Common myeloid progenitor, CD34-positive (primary cell): ENCODE results near the gene EIF2B2.
A peak's percentile ranks its signal among the peaks of the same experiment; 100 is the strongest.

Experiments
- CTCF ChIA-PET: fragments of 350-600 bp; sonication (Branson Sonifier 250); formaldehyde crosslinking; loops from one replicate; lab custom pipeline; 2021; ENCODE audit warnings: antibody characterized with exemption; lab: Charles Lee
- POLR2A ChIA-PET: fragments of 350-600 bp; sonication (Branson Sonifier 250); formaldehyde crosslinking; loops from one replicate; lab custom pipeline; 2021; ENCODE audit warnings: antibody characterized with exemption; lab: Charles Lee
- DNase-seq, 3 donors: peaks; one replicate each; pipeline versions ENCODE4 v3.0.0 to v3.0.0-alpha.2; 2013
- H3K27ac ChIP-seq, 2 experiments: 1 replicate in 1 of 2; 2 replicates in 1 of 2; pipeline ENCODE4 v1.7.0; 2013; ENCODE audit warnings: inconsistent platforms in 2 of 2, low read length in 2 of 2, mild to moderate bottlenecking in 2 of 2, low read depth in 1 of 2, moderate library complexity in 1 of 2; ENCODE audit not compliant: severe bottlenecking in 2 of 2, insufficient read depth in 1 of 2, poor library complexity in 1 of 2
- H3K27me3 ChIP-seq, 5 experiments: replicated peaks in 2 of 5; 1 replicate in 3 of 5; 2 replicates in 2 of 5; pipeline versions ENCODE4 v1.6.1 to v1.7.0; 2013; ENCODE audit warnings: low read length in 4 of 5, mild to moderate bottlenecking in 2 of 5, moderate library complexity in 2 of 5, inconsistent platforms in 1 of 5; ENCODE audit not compliant: insufficient read depth in 5 of 5, control insufficient read depth in 4 of 5
- H3K36me3 ChIP-seq, 4 experiments: 1 replicate in 2 of 4; 2 replicates in 2 of 4; pipeline versions ENCODE4 v1.6.1 to v1.7.0; 2013; ENCODE audit warnings: low read length in 3 of 4, control low read depth in 1 of 4, mild to moderate bottlenecking in 1 of 4; ENCODE audit not compliant: control insufficient read depth in 4 of 4, insufficient read depth in 4 of 4
- H3K4me1 ChIP-seq, 4 experiments: 1 replicate in 3 of 4; 2 replicates in 1 of 4; pipeline versions ENCODE4 v1.6.1 to v1.7.1; 2013; ENCODE audit warnings: low read length in 3 of 4, mild to moderate bottlenecking in 3 of 4, control low read depth in 1 of 4, inconsistent platforms in 1 of 4, moderate library complexity in 1 of 4; ENCODE audit not compliant: control insufficient read depth in 4 of 4, insufficient read depth in 4 of 4; ENCODE audit errors: control extremely low read depth in 1 of 4
- H3K4me3 ChIP-seq, 7 experiments: 1 replicate in 4 of 7; 2 replicates in 3 of 7; pipeline versions ENCODE4 v1.5.1 to v1.7.0; 2013; ENCODE audit warnings: mild to moderate bottlenecking in 7 of 7, low read length in 6 of 7, moderate library complexity in 6 of 7, inconsistent platforms in 2 of 7, low read depth in 2 of 7, control low read depth in 1 of 7; ENCODE audit not compliant: insufficient read depth in 4 of 7, control insufficient read depth in 1 of 7; ENCODE audit errors: extremely low read depth in 1 of 7
- H3K9me3 ChIP-seq, 5 experiments: 1 replicate in 4 of 5; 2 replicates in 1 of 5; pipeline versions ENCODE4 v1.6.1 to v1.7.1; 2013; ENCODE audit warnings: low read length in 4 of 5, mild to moderate bottlenecking in 2 of 5, inconsistent platforms in 1 of 5, low read depth in 1 of 5, moderate library complexity in 1 of 5; ENCODE audit not compliant: control insufficient read depth in 4 of 5, insufficient read depth in 2 of 5; ENCODE audit errors: control extremely low read depth in 1 of 5
- WGBS: methylation state at CpG from one replicate; pipeline ENCODE4 v1.1.5; 2013; ENCODE audit not compliant: insufficient coverage; 5-methylcytosine and 5-hydroxymethylcytosine counted together

EIF2B2 gene

DNA sequence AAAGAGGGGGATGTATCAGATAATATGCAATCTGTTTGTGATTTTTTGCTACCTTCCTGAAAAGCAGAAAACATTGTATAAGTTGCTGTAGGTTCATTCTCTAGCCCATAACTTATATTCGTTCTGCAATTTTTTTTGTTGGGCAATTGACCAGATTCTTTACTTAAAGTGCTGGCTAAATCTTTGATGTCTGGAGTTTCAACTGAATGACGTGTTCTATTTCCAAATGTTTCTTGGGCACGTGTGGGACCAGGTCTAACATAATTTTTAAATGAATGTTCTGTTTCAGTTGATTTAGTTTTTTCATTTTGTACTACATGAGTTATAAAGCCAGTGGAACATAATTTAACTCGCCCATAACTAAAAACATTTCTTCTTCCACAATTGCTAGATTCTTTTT is 44.8 kb downstream of the EIF2B2 start:
- no peak for DNase-seq
- no peaks in the 10 kb centered on the region for H3K27me3 ChIP-seq
- WGBS, result 75% methylated on average over 1 of the region's 4 CpGs
- H3K4me1 ChIP-seq, result peaks cover 6 to 39% (median 17%) of the 10 kb centered on the region in 4 experiments
- CTCF ChIA-PET, result no interaction called here
- H3K4me3 ChIP-seq, result no peak overlapping the region
- H3K27ac ChIP-seq, result no peak overlapping the region
- POLR2A ChIA-PET, result no interaction called here
- peaks cover 0 to 10% (median 2%) of the 10 kb centered on the region in 4 experiments for H3K36me3 ChIP-seq
- no peaks in the 10 kb centered on the region for H3K9me3 ChIP-seq

- Histone ChIP-seq H3K4me3 (no peak overlapping the region), H3K27ac (no peak overlapping the region), H3K36me3 (peaks cover 0 to 10% (median 2%) of the 10 kb centered on the region in 4 experiments), H3K9me3 (no peaks in the 10 kb centered on the region), H3K4me1 (peaks cover 6 to 40% (median 17%) of the 10 kb centered on the region in 4 experiments), H3K27me3 (no peaks in the 10 kb centered on the region)
- ChIA-PET CTCF (interaction anchor here (1.5 to 2.3 kb wide), 5 partner anchors 15 to 187 kb away, joined by 4 to 7 read pairs (median 6); partner anchors contain the start of gene ACYP1), POLR2A (no interaction called here)
- no peak for DNase-seq
- WGBS, result 100% methylated on average over 2 of the region's 2 CpGs
Observed at GRCh38 chr14:75048101-75048500, 45.4 kb downstream of the EIF2B2 start.

GRCh38 chr14:75049136-75049535 is 46.4 kb downstream of the EIF2B2 start:
- POLR2A ChIA-PET, result no interaction called here

DNA sequence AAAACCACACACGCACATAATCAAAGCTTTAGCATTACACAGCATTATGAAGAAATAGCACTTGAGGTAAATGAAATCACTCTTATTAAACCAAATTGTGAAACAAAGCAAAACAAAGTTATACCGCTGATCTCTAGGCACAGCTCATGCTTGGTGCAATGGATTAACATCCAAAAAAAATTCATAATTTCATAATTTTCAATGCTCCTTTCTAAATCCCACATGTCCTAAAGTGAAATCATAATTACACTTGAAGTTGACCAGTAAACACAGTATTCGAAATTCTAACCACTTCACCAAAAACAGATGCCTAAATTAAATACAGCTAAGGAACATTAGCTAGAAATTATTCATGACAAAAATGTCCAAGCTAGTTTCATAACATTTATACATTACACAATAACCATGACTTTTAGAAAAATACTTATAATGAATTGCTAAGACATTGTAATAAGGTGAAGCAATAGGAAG is 47.0 kb downstream of the EIF2B2 start:
- Histone ChIP-seq H3K27me3 (no peaks in the 10 kb centered on the region), H3K9me3 (no peaks in the 10 kb centered on the region), H3K36me3 (peaks cover 0 to 8% (median 2%) of the 10 kb centered on the region in 4 experiments), H3K4me1 (peaks cover 4 to 26% (median 18%) of the 10 kb centered on the region in 4 experiments), H3K4me3 (no peak overlapping the region), H3K27ac (no peak overlapping the region)
- 100% methylated on average over 1 of the region's 3 CpGs for WGBS
- ChIA-PET POLR2A (no interaction called here), CTCF (interaction anchor here (1.4 to 2.3 kb wide), 4 partner anchors 22 to 188 kb away, joined by 4 to 7 read pairs (median 6); no protein-coding TSS in a partner anchor)
- DNase-seq, result no peak

More at GRCh38 chr14:75049136-75049535, 46.4 kb downstream of the EIF2B2 start:
- H3K36me3 ChIP-seq, result peaks cover 0 to 8% (median 2%) of the 10 kb centered on the region in 4 experiments
- no peaks in the 10 kb centered on the region for H3K9me3 ChIP-seq
- CTCF ChIA-PET, result interaction anchor here (1.4 to 2.3 kb wide), 6 partner anchors 14 to 188 kb away, joined by 4 to 7 read pairs (median 6); partner anchors contain the start of gene ACYP1
- H3K27ac ChIP-seq, result no peak overlapping the region
- no peak for DNase-seq
- no peaks in the 10 kb centered on the region for H3K27me3 ChIP-seq
- H3K4me1 ChIP-seq, result peaks cover 5 to 33% (median 20%) of the 10 kb centered on the region in 4 experiments
- H3K4me3 ChIP-seq, result no peak overlapping the region
- 98% methylated on average over 5 of the region's 5 CpGs for WGBS

DNA sequence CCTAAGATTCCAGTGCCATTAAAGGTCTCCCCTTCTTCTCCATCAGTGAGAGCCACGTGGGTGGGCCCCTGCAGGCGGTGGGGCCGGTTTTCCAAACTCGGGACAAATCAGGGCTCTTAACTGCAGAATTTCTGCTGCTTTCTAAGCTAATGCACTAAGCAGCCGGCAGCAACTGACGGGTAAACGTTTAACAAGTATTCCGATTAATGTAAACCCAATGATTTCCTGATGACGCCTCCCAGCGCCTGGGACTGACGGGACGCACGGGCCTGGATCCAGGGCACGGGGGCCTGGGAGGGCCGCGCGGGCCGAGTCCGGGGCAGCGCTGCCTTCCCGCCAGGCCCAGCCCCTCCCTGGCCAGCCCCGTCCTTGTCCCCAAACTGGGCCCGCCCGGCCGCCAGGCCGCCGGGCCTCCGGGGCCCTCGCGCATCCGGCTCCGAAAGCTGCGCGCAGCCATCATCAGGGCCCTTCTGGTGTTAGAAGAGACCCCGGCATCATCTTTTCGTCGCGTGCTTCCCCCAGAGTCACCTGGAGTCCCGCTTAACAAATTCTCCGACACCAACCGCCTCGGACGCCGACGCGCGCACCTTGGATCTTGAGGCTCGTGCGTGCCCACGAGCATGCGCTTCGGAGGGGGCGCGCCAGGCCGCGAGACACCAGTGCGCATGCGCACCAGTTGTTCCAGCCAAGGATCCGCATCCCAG is 48.3 kb downstream of the EIF2B2 start, which contains the start of gene MLH3:
TSS of gene MLH3 (minus strand) at position 616 of the 704 bp plus-strand sequence. CDS start 1,812 bp downstream, outside the sequence.
- Histone ChIP-seq H3K9me3 (no peaks in the 10 kb centered on the region), H3K27ac (peak within 1 kb of the TSS; percentile 44 to 86), H3K27me3 (no peaks in the 10 kb centered on the region), H3K36me3 (peaks cover 0 to 8% (median 2%) of the 10 kb centered on the region in 4 experiments), H3K4me1 (peaks cover 4 to 21% (median 11%) of the 10 kb centered on the region in 4 experiments), H3K4me3 (peak within 1 kb of the TSS; percentile 57 to 86 (median 70))
- DNase-seq, result peak; percentile 80 to 84 (median 83)
- WGBS, result under 1% methylated on average over 58 of the region's 59 CpGs
- ChIA-PET CTCF (interaction anchor here (1.0 to 1.7 kb wide), 4 partner anchors 12 to 117 kb away, joined by 3 to 4 read pairs (median 3); no protein-coding TSS in a partner anchor), POLR2A (interaction anchor here (0.6 kb wide), 1 partner anchor 251 kb away, joined by 3 read pairs; no protein-coding TSS in a partner anchor)

DNA sequence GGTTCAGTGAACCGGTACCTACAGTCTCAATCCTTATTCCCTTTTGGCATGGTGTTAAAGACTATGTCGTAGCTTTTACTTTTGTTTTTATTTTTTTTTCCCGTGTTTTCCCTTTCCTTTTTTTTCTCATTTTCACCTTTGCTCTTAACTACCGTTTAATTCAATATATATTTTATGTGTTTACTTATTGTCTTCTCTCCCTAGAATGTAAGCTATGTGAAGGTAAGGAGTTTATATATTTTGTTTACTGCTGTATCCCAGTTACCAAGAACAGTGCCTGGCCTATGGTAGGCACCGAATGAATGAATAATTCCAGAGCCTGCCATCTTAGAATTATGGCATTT is 48.8 kb downstream of the EIF2B2 start:
- Histone ChIP-seq H3K4me3 (peak overlapping the region; percentile 57 to 86 (median 70)), H3K36me3 (peaks cover 0 to 5% (median 2%) of the 10 kb centered on the region in 4 experiments), H3K27ac (peak overlapping the region; percentile 44 to 86), H3K9me3 (no peaks in the 10 kb centered on the region), H3K4me1 (peaks cover 4 to 21% (median 11%) of the 10 kb centered on the region in 4 experiments), H3K27me3 (no peaks in the 10 kb centered on the region)
- 100% methylated on average over 1 of the region's 5 CpGs for WGBS
- peak in 2 of 3 donors; percentile 30 to 41 for DNase-seq
- CTCF ChIA-PET, result interaction anchor here (0.6 to 1.7 kb wide), 5 partner anchors 11 to 117 kb away, joined by 3 to 4 read pairs (median 3); no protein-coding TSS in a partner anchor
- POLR2A ChIA-PET, result no interaction called here
